CD4-positive, alpha-beta T cell treated with Interleukin-6 for 4 hours (primary cell): ENCODE results near the gene ZNF214.

Source experiments
- DNase-seq: peaks from one replicate; pipeline ENCODE4 v3.0.0-alpha.2; 2020; ENCODE audit warnings: mixed read lengths

The ZNF214 gene

GRCh38 chr11:7020183-7020917, at the start of gene ZNF214, which contains the start of gene NLRP14:
Gene ZNF214, minus strand, starts transcription at chr11:7020346. Its CDS starts 17,511 bp downstream, at chr11:7002835.
Gene NLRP14, plus strand, starts transcription at chr11:7020479. Its CDS starts 18,108 bp downstream, at chr11:7038587.
- no peak for DNase-seq

GRCh38 chr11:7062534-7062933, 42.4 kb upstream of the ZNF214 start:
- DNase-seq, result no peak

GRCh38 chr11:7060868-7061267, 40.7 kb upstream of the ZNF214 start:
- DNase-seq, result no peak

- DNase-seq, result no peak
Measured at GRCh38 chr11:7057641-7058040, 37.5 kb upstream of the ZNF214 start.

- no peak for DNase-seq
Measured at GRCh38 chr11:7056828-7057513, 36.8 kb upstream of the ZNF214 start.

GRCh38 chr11:7050191-7050590, 30.0 kb upstream of the ZNF214 start:
- DNase-seq, result no peak

GRCh38 chr11:7046474-7047175, 26.5 kb upstream of the ZNF214 start:
- DNase-seq, result no peak

- DNase-seq, result no peak
Measured at GRCh38 chr11:7034019-7034418, 13.9 kb upstream of the ZNF214 start.

- no peak for DNase-seq
Measured at GRCh38 chr11:7032692-7033091, 12.5 kb upstream of the ZNF214 start.

GRCh38 chr11:7031471-7031871, 11.3 kb upstream of the ZNF214 start:
- no peak for DNase-seq

GRCh38 chr11:7030836-7031235, 10.7 kb upstream of the ZNF214 start:
- DNase-seq, result no peak

- no peak for DNase-seq
Measured at GRCh38 chr11:7028141-7028540, 8.0 kb upstream of the ZNF214 start.

- DNase-seq, result no peak
Measured at GRCh38 chr11:7021318-7021717, 1.2 kb upstream of the ZNF214 start.

GRCh38 chr11:7019500-7020182, 505 bp downstream of the ZNF214 start:
- DNase-seq, result no peak

- DNase-seq, result no peak
Measured at GRCh38 chr11:7016011-7016410, 4.1 kb downstream of the ZNF214 start.

GRCh38 chr11:7014118-7014517, 6.0 kb downstream of the ZNF214 start:
- no peak for DNase-seq

- no peak for DNase-seq
Measured at GRCh38 chr11:7004482-7004881, 15.7 kb downstream of the ZNF214 start.

GRCh38 chr11:6995703-6996102, 24.4 kb downstream of the ZNF214 start:
- DNase-seq, result no peak

GRCh38 chr11:6992457-6993417, 27.4 kb downstream of the ZNF214 start:
- no peak for DNase-seq

- DNase-seq, result no peak
Measured at GRCh38 chr11:6992026-6992425, 28.1 kb downstream of the ZNF214 start.

- no peak for DNase-seq
Measured at GRCh38 chr11:6991227-6991626, 28.9 kb downstream of the ZNF214 start.

- DNase-seq, result no peak
Measured at GRCh38 chr11:6988506-6988905, 31.6 kb downstream of the ZNF214 start.
